ENCODE results near the gene TBC1D8.
"Not testable (repeated sequence)": the region's sequence is repeated elsewhere in the genome, so short reads cannot be mapped to it uniquely, and the experiment has no call there.

The TBC1D8 gene

DNA sequence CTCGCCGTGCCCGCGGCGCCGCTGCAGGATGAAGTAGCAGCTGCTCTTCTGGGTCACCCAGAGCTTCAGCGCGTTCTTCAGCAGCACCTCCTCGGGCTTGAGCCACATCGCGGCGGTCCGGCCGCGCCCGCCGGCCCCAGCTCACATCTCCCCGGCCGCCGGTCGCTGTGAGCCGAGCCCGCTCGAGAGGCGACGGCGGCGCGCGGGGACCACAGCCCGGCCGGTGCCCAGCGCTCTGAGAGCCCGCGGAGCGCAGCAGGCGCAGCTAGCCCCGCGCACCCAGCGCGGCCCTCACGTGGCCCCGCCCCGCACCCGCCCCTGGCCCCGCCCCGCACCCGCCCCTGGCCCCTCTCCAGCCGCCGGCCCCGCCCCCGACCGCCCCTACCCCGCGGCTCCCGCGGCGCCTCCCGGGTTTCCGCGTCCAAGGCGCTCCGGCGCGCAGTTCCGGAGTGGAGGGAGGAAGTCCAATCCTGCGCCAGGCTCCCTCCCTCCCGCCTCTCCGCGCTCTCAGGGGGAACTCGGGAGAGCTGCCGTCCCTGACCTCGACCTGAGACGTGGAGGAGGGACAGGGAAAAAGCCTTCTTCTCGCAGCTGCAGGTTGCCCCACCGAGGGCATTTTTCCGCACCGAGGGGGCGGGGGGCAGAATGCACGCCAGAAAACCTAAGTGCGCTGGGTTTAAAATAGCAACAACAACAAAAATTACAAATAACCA, at the start of gene TBC1D8:
TSS of gene TBC1D8 (minus strand) at position 237 of the 713 bp plus-strand sequence. CDS start at position 108, 129 bp downstream.
- DNase-seq (ENCODE audit: low spot score): peak; percentile 97

DNA sequence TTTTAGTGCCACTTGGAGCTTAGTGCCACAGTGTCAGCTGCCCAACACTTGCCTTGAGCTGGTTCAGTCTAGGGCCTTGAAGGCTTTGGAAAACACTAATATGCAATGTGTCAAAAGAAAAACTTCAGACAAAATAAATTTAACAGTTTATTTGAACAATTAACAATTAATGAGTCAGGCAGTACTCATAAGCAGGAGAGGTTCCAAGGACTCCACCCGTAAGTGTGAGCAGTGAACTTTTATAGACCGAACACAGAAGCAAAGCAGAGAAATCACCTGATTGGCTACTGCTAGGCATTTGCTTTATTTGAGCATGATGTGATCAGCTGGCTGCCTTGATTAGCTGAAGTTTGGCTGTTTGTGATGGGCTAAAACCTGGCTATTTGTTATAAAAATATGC, 49.5 kb upstream of the TBC1D8 start:
- no peak for DNase-seq (ENCODE audit: low spot score)

DNA sequence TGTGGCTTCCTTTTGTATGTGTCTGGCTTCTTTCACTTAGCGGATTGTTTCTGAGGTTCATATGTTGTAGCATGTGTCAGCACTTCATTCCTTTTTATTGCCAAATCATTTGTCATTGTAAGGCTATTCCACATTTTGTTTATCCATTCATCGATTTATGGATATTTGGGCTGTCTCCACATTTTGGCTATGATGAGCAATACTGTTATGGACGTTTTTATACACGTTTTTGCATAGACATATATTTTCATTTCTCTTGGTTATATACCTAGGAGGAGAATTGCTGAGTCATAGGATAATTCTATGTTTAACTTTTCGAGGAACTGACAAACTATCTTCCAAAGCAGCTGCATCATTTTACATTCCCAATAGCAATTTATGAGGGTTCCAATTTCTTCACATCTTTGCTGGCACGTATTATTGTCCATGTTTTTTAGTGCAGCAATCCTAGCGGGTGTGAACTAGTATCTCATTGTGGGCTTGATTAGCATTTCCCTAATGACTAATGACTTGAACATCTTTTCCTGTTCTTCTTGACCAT, 48.1 kb upstream of the TBC1D8 start:
- DNase-seq (ENCODE audit: low spot score): no peak

DNA sequence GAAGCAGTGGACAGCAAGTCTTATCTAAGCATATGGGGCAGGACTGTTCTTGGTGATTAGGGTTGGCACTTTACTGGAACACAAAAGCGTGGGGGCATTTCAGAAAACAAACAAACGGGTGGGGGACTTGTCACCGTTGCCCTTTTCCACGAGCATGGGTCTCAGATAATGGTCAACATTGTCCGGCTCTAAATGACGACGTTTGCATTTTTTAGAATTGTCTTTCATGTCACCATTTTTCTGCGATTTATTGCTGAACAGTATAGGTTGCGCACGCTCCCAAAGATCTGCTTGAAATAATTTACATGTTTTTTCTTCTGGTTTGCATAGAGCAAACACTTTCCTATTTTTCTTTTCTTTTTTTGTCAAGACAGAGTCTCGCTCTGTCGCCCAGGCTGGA, 46.6 kb upstream of the TBC1D8 start:
- DNase-seq (ENCODE audit: low spot score): no peak

DNA sequence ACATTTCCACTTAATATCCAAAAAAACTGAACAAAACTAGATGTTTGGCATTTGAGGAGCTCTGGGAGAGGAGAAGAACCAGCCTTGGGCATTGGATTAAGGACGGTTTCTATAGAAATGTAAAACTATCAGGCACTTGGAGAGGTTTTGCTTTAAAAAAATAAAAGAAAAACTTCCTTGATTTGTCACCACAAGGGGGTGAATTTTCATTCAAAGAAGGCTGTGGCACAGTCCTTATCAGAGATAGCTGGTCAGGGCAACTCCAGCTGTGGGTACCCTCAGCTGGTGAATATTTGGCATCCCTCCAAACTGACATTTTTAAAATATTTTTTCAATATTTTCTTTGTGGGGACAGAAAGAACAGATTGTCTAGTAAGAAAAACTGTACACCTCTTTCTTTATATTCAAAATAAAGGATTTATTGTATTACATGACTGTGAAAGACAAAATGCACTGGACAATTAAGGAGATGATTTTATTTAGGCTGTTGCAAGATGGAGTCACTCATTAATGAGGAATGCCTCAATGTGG, 46.1 kb upstream of the TBC1D8 start:
- no peak for DNase-seq (ENCODE audit: low spot score)

DNA sequence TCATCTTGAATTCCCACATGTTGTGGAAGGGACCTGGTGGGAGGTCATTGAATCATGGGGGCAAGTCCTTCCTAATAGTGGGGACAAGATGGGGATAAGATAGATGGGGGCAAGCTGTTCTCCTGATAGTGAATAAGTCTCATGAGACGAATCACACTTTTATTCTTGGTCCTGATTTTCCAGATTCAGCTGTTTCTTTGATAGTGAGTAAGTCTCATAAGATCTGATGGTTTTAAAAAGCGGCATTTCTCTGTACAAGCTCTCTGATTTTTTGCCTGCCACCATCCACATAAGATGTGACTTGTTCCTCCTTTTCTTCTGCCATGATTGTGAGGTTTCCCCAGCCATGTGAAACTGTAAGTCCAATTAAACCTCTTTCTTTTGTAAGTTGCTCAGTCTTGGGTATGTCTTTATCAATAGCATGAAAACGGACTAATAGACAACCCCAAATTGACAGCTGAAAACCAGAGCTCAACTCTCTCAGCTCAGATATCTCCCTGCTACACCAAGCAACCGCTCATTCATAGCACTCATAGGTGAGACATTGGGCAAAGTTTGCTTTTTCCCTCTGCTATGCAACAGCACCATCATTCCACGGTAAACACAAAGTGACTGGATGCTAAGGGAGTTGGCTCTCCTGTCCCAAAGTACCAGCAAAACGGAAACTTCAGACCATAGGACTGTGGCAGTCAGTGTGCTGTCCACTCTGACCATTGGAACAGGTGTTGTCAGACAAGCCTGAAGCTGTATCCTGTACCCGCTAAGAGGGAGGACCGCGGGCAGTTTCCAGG, 44.9 kb upstream of the TBC1D8 start:
- DNase-seq (ENCODE audit: low spot score): no peak

DNA sequence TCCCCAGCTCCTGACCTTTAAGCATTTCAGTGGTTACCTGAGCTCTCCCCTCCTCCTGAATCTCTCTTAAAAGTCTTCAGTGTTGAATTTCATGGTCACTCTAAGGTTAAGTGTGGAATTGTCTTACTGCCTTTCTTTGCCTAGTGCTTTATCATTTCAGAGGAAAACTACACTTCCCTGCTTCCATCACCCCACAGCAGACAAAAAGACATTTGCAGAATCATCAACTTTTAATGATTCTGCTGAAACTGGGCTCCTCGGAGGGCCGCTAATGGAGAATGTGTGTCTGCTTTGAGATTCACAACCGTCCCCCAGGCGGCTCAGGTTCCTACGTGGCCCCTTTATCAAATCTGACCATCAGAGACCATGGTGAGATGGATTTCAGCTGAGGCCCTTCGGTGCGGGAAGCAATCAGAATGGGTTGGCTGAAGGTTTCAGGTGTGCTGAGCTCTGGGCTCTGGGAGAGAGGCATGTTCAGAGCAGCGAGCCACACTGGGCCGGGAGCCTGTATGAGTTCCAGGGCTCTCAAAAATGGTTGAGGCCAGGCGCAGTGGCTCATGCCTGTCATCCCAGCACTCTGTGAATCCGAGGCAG, 41.9 kb upstream of the TBC1D8 start:
- DNase-seq (ENCODE audit: low spot score): no peak

DNA sequence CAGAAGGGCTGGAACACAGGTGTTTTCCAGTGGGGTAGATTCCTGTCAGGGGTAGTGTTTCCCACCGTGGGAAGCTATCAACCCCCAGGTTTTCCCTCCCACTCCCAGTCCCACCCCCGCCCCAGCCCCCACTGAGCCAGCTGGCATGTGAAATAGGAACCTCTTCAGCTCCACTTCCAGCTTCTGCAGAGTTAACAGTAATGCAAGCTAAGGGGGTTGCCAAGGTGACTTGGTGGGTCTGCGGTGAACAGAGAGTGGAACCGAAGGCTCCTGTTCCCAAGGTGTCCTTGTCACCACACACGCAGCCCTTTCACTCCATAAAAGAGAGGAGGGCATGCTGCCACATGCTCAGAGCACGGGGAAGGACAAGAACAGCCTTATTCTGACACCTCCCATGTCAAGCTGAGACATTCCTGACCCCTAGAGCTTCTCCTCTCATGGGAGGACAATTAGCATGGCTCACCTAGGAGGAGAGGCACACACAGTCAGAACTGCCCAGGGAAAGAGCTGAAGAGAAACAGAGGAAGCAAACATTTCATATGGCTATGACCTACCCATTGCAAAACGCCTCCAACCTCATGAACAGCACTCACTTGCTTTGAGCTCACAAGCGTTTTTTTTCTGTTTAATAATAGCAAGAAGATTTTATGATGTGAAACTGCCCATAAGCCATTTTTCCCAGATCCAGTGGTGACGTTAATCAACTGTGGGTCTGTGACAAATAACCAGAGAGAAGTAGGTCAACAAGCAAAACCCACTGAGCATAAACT, 39.8 kb upstream of the TBC1D8 start:
- no peak for DNase-seq (ENCODE audit: low spot score)

DNA sequence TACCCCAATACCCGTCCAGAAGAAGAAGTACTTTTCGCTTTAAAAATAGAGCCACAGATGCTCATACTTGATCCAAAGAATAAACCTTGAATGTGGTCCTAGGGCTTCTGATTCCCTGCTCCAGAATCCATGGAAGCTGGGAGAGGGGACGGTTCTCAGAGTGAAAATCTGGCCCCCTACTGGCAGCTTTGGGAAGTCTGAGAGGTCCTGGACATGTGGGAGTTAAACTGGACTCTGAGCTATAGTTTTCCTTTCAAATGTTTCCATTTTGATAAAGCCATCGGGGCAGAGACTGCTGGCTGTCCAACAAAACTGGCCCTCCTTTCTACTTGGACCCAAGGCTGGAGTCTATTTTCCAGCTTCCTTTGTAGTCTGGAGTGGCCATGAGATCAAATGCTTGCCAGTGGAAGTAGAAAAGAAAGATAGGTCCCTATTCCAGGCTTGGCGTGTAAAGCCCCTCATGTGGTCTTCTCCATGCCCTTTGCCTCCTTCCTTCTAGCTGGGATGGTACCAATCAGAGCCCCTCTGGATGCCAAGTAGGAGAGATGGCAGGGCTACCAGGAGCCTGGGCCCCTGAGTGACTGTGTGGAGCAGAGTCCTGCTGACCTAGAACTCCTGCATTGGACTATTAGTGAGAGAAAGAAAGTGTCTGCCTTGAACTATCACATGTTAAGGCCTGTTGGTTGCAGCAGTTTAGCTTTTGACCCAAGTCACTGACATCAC, 37.7 kb upstream of the TBC1D8 start:
- peak; percentile 61 for DNase-seq (ENCODE audit: low spot score)

DNA sequence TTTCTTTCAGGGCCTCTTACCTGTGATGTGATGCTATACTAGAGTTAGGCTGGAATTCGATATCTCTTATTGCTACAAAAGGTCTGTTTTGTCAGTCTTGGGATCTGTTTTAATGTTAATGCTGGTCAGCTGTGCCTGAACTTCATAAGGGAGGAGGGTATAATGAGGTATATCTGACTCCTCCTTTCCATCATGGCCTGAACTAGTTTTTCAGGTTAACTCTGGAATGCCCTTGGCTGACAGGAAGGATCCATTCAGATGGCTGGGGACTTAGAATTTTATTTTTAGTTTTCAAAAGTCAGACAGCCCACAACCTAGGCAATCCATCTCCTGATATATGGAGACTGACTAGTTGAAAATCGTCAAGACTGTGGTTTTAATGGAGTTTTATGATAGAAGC, 35.9 kb upstream of the TBC1D8 start:
- DNase-seq (ENCODE audit: low spot score): no peak

DNA sequence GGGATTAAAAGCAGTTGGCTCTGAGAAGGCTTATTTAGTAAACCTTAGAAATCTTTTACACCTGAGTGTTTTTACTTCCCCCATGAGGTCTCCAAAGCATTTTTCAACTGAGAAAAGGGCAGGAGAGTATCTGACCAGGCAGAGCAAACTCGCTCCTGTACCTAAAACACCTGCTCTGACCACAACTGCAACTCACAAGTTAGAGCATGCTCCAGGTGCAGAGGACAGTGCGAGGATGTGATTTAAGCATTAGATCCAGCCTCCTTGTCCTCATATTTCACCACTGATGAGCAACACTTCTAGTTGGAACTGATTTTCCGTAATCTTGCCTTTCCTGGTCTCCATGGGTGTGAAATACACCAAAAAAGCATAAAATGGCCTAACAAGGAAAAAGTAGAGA, 34.5 kb upstream of the TBC1D8 start:
- no peak for DNase-seq (ENCODE audit: low spot score)

DNA sequence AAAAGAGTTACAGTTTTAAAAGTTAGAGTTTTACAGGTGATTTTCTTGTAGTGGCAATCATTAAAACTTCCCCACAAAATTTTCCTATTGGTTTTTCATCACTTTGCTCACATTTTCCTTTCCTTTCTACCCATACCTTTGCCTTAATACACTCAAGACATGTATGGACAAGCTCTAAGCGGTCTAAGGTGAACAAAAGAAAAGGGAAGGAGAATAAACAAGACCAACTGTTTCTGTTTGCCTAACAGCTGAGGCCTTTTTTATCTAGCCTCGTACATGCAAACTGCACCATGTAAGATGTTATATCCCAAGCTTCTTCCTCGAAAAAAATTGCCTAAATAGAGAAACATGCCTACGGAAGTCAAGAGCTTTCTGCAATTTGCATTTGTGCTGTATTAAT, 33.9 kb upstream of the TBC1D8 start:
- DNase-seq (ENCODE audit: low spot score): no peak

DNA sequence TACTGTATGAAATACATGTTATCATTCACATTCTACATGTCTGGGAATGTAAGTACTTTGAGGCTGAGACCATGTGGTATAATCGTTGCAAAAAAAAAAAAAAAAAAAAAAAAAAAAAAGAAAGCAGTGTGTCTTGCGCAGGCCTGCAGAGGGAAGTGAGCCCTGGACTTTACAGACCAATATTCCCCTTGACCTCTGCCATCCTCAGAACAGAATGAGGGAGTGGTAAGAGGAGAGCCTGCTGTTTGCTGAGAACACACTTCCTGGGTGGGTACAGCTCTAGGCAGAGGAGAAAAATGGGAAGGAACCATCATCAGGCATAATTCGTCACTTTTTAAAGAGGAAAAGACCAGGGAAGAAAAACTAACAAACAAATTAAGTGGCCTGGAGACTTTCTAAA, 28.8 kb upstream of the TBC1D8 start:
- no peak for DNase-seq (ENCODE audit: low spot score)

DNA sequence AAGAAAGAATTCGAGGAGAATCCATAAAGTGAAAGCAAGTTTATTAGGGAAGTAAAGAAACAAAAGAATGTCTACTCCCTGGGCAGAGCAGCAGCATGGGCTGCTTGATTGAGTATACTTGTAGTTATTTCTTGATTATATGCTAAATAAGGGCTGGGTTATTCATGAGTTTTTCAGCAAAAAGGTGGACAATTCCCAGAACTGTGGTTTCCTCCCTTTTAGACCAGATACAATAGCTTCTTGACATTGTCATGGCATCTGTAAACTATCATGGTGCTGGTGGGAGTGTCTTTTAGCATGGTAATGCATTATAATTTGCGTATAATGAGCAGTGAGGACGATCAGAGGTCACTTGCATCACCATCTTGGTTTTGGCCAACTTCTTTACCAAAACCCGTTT, 25.6 kb upstream of the TBC1D8 start:
- no peak for DNase-seq (ENCODE audit: low spot score)

DNA sequence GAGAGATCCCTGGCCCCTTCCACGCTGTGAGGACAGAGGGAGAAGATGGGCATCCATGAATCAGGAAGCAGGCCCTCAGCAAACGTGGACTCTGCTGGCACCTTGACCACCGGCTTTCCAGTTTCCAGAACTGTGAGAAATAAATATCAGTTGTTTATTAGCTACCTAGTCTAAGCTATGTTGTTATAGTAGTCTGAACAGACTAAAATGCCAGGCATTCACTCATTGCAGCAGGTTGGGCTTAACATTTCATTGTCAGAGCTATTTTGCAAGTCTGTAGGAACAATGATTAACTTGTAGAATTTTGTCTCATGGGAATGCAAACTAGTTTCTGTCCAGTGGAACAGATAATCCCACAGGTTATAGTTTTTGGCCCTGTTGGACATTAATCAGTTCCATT, 24.8 kb upstream of the TBC1D8 start:
- DNase-seq (ENCODE audit: low spot score): no peak

DNA sequence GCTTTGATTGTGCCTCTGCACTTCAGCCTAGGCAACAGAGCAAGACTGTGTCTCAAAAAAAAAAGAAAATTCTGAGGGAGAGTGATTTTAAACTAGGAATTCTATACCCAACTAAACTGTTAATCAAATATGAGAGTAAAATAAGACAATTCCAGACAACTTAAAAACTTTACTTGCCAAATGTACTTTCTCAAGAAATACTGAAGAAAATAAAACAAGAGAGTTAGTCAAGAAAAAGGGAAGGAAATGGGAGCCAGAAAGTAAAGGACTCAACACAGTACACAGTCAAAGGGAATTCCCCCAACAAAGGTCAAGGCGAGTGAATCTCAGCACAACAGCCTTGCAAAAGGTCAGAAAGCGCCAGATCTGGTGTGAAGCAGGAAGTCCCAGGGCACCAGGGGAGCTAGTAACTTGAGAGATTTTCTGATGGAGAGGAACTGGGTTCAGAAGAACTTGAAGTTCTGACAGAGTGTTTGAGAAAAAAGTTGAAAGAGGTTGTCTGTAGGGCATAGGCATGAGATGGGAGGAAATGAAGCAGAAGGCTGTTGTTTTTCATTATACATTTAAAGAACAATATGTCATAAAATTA, 22.6 kb upstream of the TBC1D8 start:
- no peak for DNase-seq (ENCODE audit: low spot score)

DNA sequence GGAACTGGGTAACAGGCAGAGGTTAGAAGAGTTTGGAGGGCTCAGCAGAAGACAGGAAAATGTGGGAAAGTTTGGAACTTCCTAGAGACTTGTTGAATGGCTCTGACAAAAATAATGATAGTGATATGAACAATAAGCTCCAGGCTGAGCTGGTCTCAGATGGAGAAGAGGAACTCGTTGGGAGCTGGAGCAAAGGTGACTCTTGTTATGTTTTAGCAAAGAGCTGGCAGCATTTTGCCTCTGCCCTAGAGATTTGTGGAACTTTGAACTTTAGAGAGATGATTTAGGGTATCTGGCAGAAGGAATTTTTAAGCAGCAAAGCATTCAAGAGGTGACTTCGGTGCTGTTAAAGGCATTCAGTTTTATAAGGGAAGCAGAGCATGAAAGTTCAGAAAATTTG, 18.6 kb upstream of the TBC1D8 start:
- not testable (repeated sequence) for DNase-seq (ENCODE audit: low spot score)

DNA sequence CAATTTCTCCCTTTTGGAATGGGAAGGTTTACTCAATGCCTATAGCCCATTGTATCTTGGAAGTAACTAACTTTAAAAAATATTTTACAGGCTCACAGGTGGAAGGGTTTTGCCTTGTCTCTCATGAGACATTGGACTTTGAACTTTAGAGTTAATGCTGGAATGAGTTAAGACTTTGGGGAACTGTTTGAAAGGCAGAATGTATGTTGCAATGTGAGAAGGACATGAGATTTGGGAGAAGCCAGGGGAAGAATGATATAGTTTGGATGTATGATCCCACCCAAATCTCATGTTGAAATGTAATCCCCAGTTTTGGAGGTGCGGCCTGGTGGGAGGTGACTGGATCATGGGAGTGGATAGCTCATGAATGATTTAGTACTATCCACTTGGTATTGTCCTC, 17.5 kb upstream of the TBC1D8 start:
- no peak for DNase-seq (ENCODE audit: low spot score)

DNA sequence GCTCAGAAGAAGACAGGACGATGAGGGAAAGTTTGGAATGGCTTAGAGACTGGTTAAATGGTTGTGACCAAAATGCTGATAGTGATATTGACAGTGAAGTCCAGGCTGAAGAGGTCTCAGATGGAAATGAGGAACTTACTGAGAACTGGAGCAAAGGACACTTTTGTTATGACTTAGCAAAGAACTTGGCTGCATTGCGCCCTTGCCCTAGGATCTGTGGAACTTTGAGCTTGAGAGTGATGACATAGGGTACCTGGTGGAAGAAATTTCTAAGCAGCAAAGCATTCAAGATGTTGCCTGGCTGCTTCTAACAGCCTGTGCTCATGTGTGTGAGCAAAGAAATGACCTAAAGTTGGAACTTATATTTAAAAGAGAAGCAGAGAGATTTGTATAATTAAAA, 16.4 kb upstream of the TBC1D8 start:
- DNase-seq (ENCODE audit: low spot score): not testable (repeated sequence)

DNA sequence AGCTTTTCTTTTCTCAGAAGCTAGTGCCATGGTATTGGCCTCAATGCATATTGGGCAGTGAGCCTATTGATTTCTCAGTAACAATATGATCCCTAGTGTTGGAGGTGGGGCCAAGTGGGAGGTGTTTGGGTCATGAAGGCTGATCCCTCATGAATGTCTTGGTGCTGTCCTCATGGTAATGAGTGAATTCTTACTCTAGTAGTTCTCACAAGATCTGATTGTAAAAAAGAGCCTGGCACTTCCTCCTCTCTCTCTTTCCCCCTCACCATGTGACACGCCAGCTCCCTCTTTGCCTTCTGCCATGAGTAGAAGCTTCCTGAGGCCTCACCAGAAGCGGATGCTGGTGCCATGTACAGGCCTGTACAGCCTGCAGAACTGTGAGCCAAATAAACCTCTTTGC, 12.8 kb upstream of the TBC1D8 start:
- DNase-seq (ENCODE audit: low spot score): no peak

Data from AG08396 (cell line).